GM23248 (cell line): ENCODE data around the gene ADAMTS5.

Experiments
- EZH2 ChIP-seq: fragments of 200-600 bp; sonication (generic); IDR thresholded peaks from 2 replicates; pipeline ENCODE4 v1.6.1; 2018; ENCODE audit warnings: antibody characterized with exemption, mild to moderate bottlenecking; ENCODE audit not compliant: insufficient read depth, poor library complexity, severe bottlenecking
- EZH2phosphoT487 ChIP-seq: fragments of 200-600 bp; sonication (generic); IDR thresholded peaks from 2 replicates; pipeline ENCODE4 v1.6.1; 2018; ENCODE audit warnings: antibody characterized with exemption, moderate library complexity, mild to moderate bottlenecking, low read depth; ENCODE audit not compliant: insufficient read depth

DNA sequence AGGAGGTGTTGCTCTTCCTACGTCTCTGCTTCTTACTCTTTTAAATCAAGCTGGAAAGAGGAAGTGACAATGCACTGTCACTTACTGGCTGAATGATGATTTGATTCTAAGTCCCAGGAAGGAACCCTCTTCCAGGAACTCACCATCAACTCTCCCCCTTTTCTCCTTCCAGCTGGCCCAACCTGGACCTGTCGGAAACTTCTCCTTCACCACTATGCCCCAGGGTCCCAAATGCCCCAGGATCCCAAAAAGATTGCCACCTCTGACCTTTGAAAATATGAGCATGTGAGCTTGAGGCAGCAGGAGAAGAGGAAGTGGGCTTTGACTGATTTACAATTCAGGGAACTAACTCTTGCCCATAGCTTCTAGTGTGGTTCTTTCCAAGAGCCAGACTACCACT is 5.3 kb upstream of the ADAMTS5 start:
- TF ChIP-seq EZH2 (no peak), EZH2phosphoT487 (no peak)
